RWPE2 (cell line): ENCODE results near the gene SGPP1.
"Not testable (repeated sequence)": the region's sequence is repeated elsewhere in the genome, so short reads cannot be mapped to it uniquely, and the experiment has no call there.

Experiments
- ATAC-seq: fragments of 200-7000 bp; cut with Tn5 transposase; 3 replicates; pipeline ENCODE4 v1.9.1; 2021; ENCODE audit warnings: low read depth
- DNase-seq: peaks from one replicate; pipeline ENCODE4 v3.0.0-alpha.2; 2020; ENCODE audit warnings: low spot score
- H3K27ac ChIP-seq: fragments of 450-650 bp; 2 replicates; pipeline ENCODE4 v1.5.1; 2017; ENCODE audit warnings: mild to moderate bottlenecking; ENCODE audit not compliant: poor library complexity, severe bottlenecking
- H3K27me3 ChIP-seq: fragments of 250-450 bp; sonication (Bioruptor Pico); 2 replicates; pipeline ENCODE4 v1.5.1; 2021; ENCODE audit warnings: mild to moderate bottlenecking, moderate library complexity; ENCODE audit not compliant: insufficient read depth, poor library complexity, severe bottlenecking
- H3K36me3 ChIP-seq: fragments of 250-450 bp; sonication (Bioruptor Pico); 2 replicates; pipeline ENCODE4 v1.5.1; 2020; ENCODE audit warnings: low read depth, mild to moderate bottlenecking, moderate library complexity
- H3K4me1 ChIP-seq: fragments of 250-450 bp; sonication (Bioruptor Pico); 2 replicates; pipeline ENCODE4 v1.5.1; 2021; ENCODE audit warnings: mild to moderate bottlenecking, moderate library complexity; ENCODE audit not compliant: insufficient read depth, poor library complexity, severe bottlenecking
- H3K4me3 ChIP-seq: fragments of 250-450 bp; sonication (Bioruptor Pico); 2 replicates; pipeline ENCODE4 v1.5.1; 2021; ENCODE audit warnings: mild to moderate bottlenecking, moderate library complexity; ENCODE audit not compliant: severe bottlenecking
- H3K9me3 ChIP-seq: fragments of 250-450 bp; sonication (Bioruptor Pico); 2 replicates; pipeline ENCODE4 v1.5.1; 2021; ENCODE audit warnings: mild to moderate bottlenecking, moderate library complexity; ENCODE audit not compliant: severe bottlenecking
- TF ChIP-seq, protein P1 (sequence below): fragments of 450-650 bp; IDR thresholded peaks from one replicate; pipeline ENCODE4 v1.5.1; 2017; ENCODE audit warnings: mild to moderate bottlenecking, moderate library complexity; ENCODE audit not compliant: poor library complexity, severe bottlenecking

SGPP1 gene

DNA sequence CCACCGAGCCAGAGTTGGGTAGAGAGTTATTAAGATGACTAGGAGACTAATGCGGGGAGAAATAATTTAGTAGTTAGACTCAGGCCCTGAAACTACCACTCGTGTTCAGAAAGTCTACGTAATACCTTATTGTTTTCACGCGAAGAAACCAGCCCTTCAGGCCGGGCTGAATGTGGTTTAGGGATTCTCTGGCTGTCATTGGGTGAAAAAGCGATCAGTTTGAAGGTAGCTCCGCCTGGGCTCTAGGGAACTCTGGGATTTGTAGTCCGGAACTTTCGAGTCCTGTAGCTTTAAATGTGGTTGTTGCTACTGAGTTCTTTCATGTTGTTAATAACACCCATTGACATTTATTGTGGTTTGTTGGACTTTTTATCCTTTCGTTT lies 85.6 kb downstream of the SGPP1 start:
- peak; percentile 84 for DNase-seq

DNA sequence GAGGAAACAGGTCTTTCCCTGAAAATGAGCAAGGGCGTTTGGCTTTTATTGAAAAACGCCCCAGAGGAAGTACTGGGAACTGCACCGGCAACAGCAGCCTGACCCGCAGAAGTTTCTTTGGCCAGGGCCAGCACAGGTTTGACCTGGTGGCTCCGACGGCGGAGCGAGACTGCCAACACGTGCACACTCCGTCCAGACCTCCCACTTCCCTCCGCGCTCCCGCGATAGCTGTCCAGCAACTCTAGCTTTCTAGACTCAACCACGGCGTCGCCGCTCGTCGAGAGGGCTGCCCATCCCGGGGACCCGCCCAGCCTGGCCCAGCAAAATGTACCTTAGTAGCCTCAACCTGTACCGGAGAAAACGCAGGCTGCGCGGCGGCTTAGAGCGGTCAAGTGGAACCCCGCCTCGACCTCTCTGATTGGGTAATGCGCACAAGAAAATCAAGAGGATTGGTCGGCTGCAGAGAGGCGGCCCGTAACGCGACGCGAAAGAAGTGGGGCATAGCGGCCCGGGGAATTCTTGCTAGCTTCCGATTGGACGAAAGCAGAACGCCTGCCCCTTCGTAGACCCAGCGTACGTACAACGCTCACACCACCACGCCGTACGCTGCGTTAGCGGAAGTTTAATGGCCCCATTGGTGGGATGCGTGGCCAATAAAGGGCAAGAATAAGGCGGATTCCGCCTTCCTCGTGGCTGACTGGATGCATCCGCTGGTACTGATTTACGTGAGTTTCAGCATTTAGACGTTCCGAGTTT lies 86.2 kb downstream of the SGPP1 start, which contains the start of gene WDR89:
Gene WDR89, minus strand, starts transcription at position 399 of the 756 bp plus-strand sequence. CDS start 41,929 bp downstream, outside the sequence.
- ATAC-seq: peak; percentile 90
- TF ChIP-seq, protein P1, sequence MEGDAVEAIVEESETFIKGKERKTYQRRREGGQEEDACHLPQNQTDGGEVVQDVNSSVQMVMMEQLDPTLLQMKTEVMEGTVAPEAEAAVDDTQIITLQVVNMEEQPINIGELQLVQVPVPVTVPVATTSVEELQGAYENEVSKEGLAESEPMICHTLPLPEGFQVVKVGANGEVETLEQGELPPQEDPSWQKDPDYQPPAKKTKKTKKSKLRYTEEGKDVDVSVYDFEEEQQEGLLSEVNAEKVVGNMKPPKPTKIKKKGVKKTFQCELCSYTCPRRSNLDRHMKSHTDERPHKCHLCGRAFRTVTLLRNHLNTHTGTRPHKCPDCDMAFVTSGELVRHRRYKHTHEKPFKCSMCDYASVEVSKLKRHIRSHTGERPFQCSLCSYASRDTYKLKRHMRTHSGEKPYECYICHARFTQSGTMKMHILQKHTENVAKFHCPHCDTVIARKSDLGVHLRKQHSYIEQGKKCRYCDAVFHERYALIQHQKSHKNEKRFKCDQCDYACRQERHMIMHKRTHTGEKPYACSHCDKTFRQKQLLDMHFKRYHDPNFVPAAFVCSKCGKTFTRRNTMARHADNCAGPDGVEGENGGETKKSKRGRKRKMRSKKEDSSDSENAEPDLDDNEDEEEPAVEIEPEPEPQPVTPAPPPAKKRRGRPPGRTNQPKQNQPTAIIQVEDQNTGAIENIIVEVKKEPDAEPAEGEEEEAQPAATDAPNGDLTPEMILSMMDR: peak; percentile 91
- peak within 1 kb of the TSS; percentile 54 for H3K4me3 ChIP-seq
- no peaks in the 10 kb centered on the region for H3K27me3 ChIP-seq
- H3K9me3 ChIP-seq: no peaks in the 10 kb centered on the region
- peak within 1 kb of the TSS; percentile 89 for H3K27ac ChIP-seq
- peaks cover 15% of the 10 kb centered on the region for H3K36me3 ChIP-seq
- DNase-seq: peak; percentile 100
- peaks cover 6% of the 10 kb centered on the region for H3K4me1 ChIP-seq

More for the DNA sequence above, 85.6 kb downstream of the SGPP1 start:
- no peaks in the 10 kb centered on the region for H3K9me3 ChIP-seq
- peaks cover 6% of the 10 kb centered on the region for H3K4me1 ChIP-seq
- ATAC-seq: peak; percentile 69
- H3K27me3 ChIP-seq: no peaks in the 10 kb centered on the region
- peak overlapping the region; percentile 54 for H3K4me3 ChIP-seq
- H3K27ac ChIP-seq: peak overlapping the region; percentile 89
- TF ChIP-seq, protein P1: no peak
- H3K36me3 ChIP-seq: peaks cover 13% of the 10 kb centered on the region

DNA sequence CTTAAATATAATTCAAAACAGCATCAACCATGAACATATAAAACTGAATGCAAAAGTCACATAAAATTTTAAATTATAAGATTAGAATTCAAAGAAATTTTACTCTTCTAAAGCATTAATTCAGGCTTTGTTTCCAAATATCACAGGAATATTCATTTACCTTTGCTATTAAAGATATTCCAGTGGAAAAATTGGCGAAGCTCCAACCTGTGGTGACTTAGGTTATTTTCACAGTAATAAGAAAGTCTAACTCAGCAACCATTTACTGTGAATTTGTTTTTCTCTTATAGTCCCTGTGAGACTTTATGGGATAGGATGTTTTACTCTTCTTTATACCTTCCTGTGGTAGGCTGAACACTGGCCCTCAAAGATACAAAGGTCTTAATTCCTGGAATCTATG lies 89.4 kb downstream of the SGPP1 start:
- TF ChIP-seq, protein P1: no peak
- H3K4me3 ChIP-seq: no peak overlapping the region
- no peak for DNase-seq
- no peak overlapping the region for H3K27ac ChIP-seq
- no peak for ATAC-seq
- no peaks in the 10 kb centered on the region for H3K9me3 ChIP-seq
- no peaks in the 10 kb centered on the region for H3K27me3 ChIP-seq
- peaks cover 21% of the 10 kb centered on the region for H3K36me3 ChIP-seq
- peaks cover 6% of the 10 kb centered on the region for H3K4me1 ChIP-seq

DNA sequence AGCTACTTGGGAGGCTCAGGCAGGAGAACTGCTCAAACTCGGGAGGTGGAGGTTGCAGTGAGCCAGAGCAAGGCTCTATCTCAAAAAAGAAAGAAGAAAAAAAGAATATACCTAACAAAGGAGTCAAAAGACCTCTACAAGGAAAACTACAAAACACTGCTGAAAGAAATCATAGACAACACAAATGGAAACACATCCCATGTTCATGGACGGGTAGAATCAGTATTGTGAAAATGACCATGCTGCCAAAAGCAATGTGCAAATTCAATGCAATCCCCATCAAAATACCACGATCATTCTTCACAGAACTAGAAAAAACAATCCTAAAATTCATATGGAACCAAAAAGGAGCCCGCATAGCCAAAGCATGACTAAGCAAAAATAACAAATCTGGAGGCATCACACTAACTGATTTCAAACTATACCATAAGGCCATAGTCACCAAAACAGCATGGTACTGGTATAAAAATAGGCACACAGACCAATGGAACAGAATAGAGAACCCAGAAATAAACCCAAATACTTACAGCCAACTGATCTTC lies 91.7 kb downstream of the SGPP1 start:
- H3K27ac ChIP-seq, H3K4me1 ChIP-seq, H3K4me3 ChIP-seq, ATAC-seq, DNase-seq, H3K9me3 ChIP-seq, H3K27me3 ChIP-seq: not testable (repeated sequence)
- peaks cover 21% of the 10 kb centered on the region for H3K36me3 ChIP-seq
